ENCODE data around the gene PTPRN2. TPM values are rescaled to one million over a fixed set of nuclear protein-coding genes. Genes with fewer than 3 reads are reported as not detected.
"Not testable (repeated sequence)": the region's sequence is repeated elsewhere in the genome, so short reads cannot be mapped to it uniquely, and the experiment has no call there.

The PTPRN2 gene
- total RNA-seq, 4 donors from 2014 or later: 14.9 to 34.3 (median 21.3) TPM

GRCh38 chr7:158526531-158526930, 61.1 kb downstream of the PTPRN2 start:
- Histone ChIP-seq H3K4me1 (no peaks in the 10 kb centered on the region), H3K27ac (no peak overlapping the region), H3K36me3 (no peaks in the 10 kb centered on the region), H3K27me3 (no peaks in the 10 kb centered on the region), H3K4me3 (no peak overlapping the region), H3K9me3 (no peaks in the 10 kb centered on the region)
- TF ChIP-seq POLR2A (IDR thresholded peaks at IDR 0.05): no peak
- no peak for TF ChIP-seq CTCF (IDR thresholded peaks at IDR 0.05)
- no peak for DNase-seq

- TF ChIP-seq POLR2A (IDR thresholded peaks at IDR 0.05) (no peak), CTCF (IDR thresholded peaks at IDR 0.05) (no peak)
- Histone ChIP-seq H3K4me3 (no peak overlapping the region), H3K27ac (no peak overlapping the region), H3K9me3 (no peaks in the 10 kb centered on the region), H3K27me3 (no peaks in the 10 kb centered on the region), H3K36me3 (no peaks in the 10 kb centered on the region), H3K4me1 (no peaks in the 10 kb centered on the region)
- DNase-seq: no peak
These were observed 61.8 kb downstream of the PTPRN2 start for GRCh38 chr7:158525648-158526484.

GRCh38 chr7:158524749-158525635, 62.6 kb downstream of the PTPRN2 start:
- H3K9me3 ChIP-seq: no peaks in the 10 kb centered on the region
- no peak for TF ChIP-seq POLR2A (IDR thresholded peaks at IDR 0.05)
- no peak for TF ChIP-seq CTCF (IDR thresholded peaks at IDR 0.05)
- H3K27ac ChIP-seq: no peak overlapping the region
- DNase-seq: no peak
- H3K4me3 ChIP-seq: no peak overlapping the region
- no peaks in the 10 kb centered on the region for H3K4me1 ChIP-seq
- no peaks in the 10 kb centered on the region for H3K27me3 ChIP-seq
- no peaks in the 10 kb centered on the region for H3K36me3 ChIP-seq

- not testable (repeated sequence) for H3K4me3 ChIP-seq, H3K27me3 ChIP-seq, H3K9me3 ChIP-seq, DNase-seq, H3K36me3 ChIP-seq, H3K27ac ChIP-seq, H3K4me1 ChIP-seq
These were observed 63.3 kb downstream of the PTPRN2 start for GRCh38 chr7:158524286-158524685.

GRCh38 chr7:158523877-158524276, 63.7 kb downstream of the PTPRN2 start:
- not testable (repeated sequence) for H3K36me3 ChIP-seq, DNase-seq, H3K4me1 ChIP-seq, H3K27ac ChIP-seq, H3K27me3 ChIP-seq, H3K9me3 ChIP-seq, H3K4me3 ChIP-seq

GRCh38 chr7:158523165-158523856, 64.3 kb downstream of the PTPRN2 start:
- DNase-seq: peak in 1 of 3 donors; percentile 44
- H3K27me3 ChIP-seq, H3K27ac ChIP-seq, H3K9me3 ChIP-seq, H3K4me3 ChIP-seq, H3K36me3 ChIP-seq, H3K4me1 ChIP-seq: not testable (repeated sequence)

GRCh38 chr7:158521795-158522194, 65.8 kb downstream of the PTPRN2 start:
- H3K27ac ChIP-seq, DNase-seq, H3K36me3 ChIP-seq, H3K4me3 ChIP-seq, H3K9me3 ChIP-seq, H3K4me1 ChIP-seq, H3K27me3 ChIP-seq: not testable (repeated sequence)
